K562 (cell line): ENCODE results near the gene SPINK2. TPM values are rescaled to one million over a fixed set of nuclear protein-coding genes. Genes with fewer than 3 reads are reported as not detected.

Experiments
- ATAC-seq: fragments of 200-7000 bp; cut with Tn5 transposase; 3 replicates; pipeline ENCODE4 v1.9.1; 2020; ENCODE audit warnings: moderate library complexity
- BruUV-seq: library from RNA; stranded (reverse); fragments of 400-500 nt; replicated peaks from 2 replicates; lab custom pipeline; 2021; lab: Mats Ljungman, UMichigan
- CTCF ChIA-PET: fragments of 300-600 bp; formaldehyde crosslinking; extraction: SDS; loops from one replicate; lab custom pipeline; 2021; ENCODE audit warnings: low intra/inter-chr PET ratio; lab: Yijun Ruan, JAX
- POLR2A ChIA-PET: fragments of 300-600, 350-650 bp; sonication (Branson Sonifier 250); formaldehyde crosslinking; extraction: SDS; loops from one replicate; lab custom pipeline; 2021; ENCODE audit warnings: antibody characterized with exemption, inconsistent platforms; lab: Yijun Ruan, JAX
- DNase-seq, 4 experiments: peaks; one replicate each; pipeline versions ENCODE4 v3.0.0 to v3.0.0-alpha.2; 2011 to 2018; ENCODE audit warnings: low spot score in 3 of 4, mixed read lengths in 3 of 4; ENCODE audit errors: extremely low read depth in 1 of 4
- FAIRE-seq: peaks from 2 replicates; lab custom pipeline; 2011; peaks lifted over from hg19 to GRCh38; lab: Jason Lieb, UNC
- H2AFZ ChIP-seq: 2 replicates; pipeline ENCODE4 v1.6.0; 2011; ENCODE audit warnings: low read depth, low read length, control low read depth, inconsistent platforms
- H3K27ac ChIP-seq: fragments of 200-600 bp; 3 replicates; pipeline ENCODE4 v1.8.0; 2011; ENCODE audit warnings: low read depth, mild to moderate bottlenecking, control low read depth, inconsistent platforms, low read length, moderate library complexity, mixed read lengths; ENCODE audit errors: extremely low read depth
- H3K27me3 ChIP-seq, 2 experiments: fragments of 300-600 bp in 1 of 2; 2 replicates in 1 of 2; 3 replicates in 1 of 2; pipeline versions ENCODE4 v1.6.0 to v1.8.0; 2011; ENCODE audit warnings: inconsistent platforms in 2 of 2, low read length in 2 of 2, mild to moderate bottlenecking in 1 of 2, mixed read lengths in 1 of 2, moderate library complexity in 1 of 2; ENCODE audit not compliant: control insufficient read depth in 2 of 2, insufficient read depth in 2 of 2
- H3K36me3 ChIP-seq: fragments of 300-600 bp; 3 replicates; pipeline ENCODE4 v1.8.0; 2011; ENCODE audit warnings: mild to moderate bottlenecking, low read length, inconsistent platforms; ENCODE audit not compliant: control insufficient read depth, insufficient read depth
- H3K4me1 ChIP-seq, 2 experiments: fragments of 200-600 bp in 1 of 2; replicated peaks in 1 of 2; 2 replicates in 1 of 2; 3 replicates in 1 of 2; pipeline versions ENCODE4 v1.5.1 to v1.8.0; 2011; ENCODE audit warnings: inconsistent platforms in 2 of 2, low read length in 2 of 2, mild to moderate bottlenecking in 1 of 2, mixed read lengths in 1 of 2, moderate library complexity in 1 of 2; ENCODE audit not compliant: control insufficient read depth in 2 of 2, insufficient read depth in 2 of 2
- H3K4me2 ChIP-seq: 2 replicates; pipeline ENCODE4 v1.6.1; 2011; ENCODE audit warnings: low read length, control low read depth, inconsistent platforms, mixed read lengths; ENCODE audit not compliant: insufficient read depth
- H3K4me3 ChIP-seq: fragments of 200-600 bp; sonication (generic), shearing (Covaris generic); 2 replicates; pipeline ENCODE4 v1.5.1; 2016; ENCODE audit warnings: control low read depth, inconsistent platforms
- H3K79me2 ChIP-seq: fragments of 200-600 bp; 3 replicates; pipeline ENCODE4 v1.8.0; 2011; ENCODE audit warnings: low read length, inconsistent platforms; ENCODE audit not compliant: control insufficient read depth, insufficient read depth
- H3K9ac ChIP-seq, 2 experiments: 2 replicates each; pipeline versions ENCODE4 v1.6.0 to v1.6.1; 2011; ENCODE audit warnings: low read depth in 2 of 2, low read length in 2 of 2, control low read depth in 1 of 2, inconsistent platforms in 1 of 2, mild to moderate bottlenecking in 1 of 2, mixed read lengths in 1 of 2; ENCODE audit not compliant: insufficient read depth in 1 of 2
- H3K9me1 ChIP-seq: one replicate; pipeline ENCODE4 v1.6.0; 2011; ENCODE audit warnings: inconsistent platforms, mild to moderate bottlenecking, low read length, moderate library complexity; ENCODE audit not compliant: control insufficient read depth, insufficient read depth
- H3K9me3 ChIP-seq: replicated peaks from 2 replicates; pipeline ENCODE4 v1.5.1; 2011; ENCODE audit warnings: low read depth, low read length, inconsistent platforms; ENCODE audit not compliant: control insufficient read depth, insufficient read depth
- H4K20me1 ChIP-seq: replicated peaks from 2 replicates; pipeline ENCODE4 v1.6.1; 2011; ENCODE audit warnings: low read length, inconsistent platforms, mixed read lengths; ENCODE audit not compliant: control insufficient read depth, insufficient read depth
- ATF2 ChIP-seq: sonication (generic); formaldehyde crosslinking; IDR thresholded peaks from 2 replicates; pipeline ENCODE4 v1.8.1; 2022; ENCODE audit warnings: missing genetic modification reagents
- COPS2 ChIP-seq: fragments of 450-650 bp; conservative IDR thresholded peaks from 2 replicates; pipeline ENCODE4 v1.6.1; 2016; ENCODE audit warnings: mild to moderate bottlenecking, moderate library complexity
- DMBX1 ChIP-seq: fragments of 250-450 bp; sonication (Bioruptor Pico); IDR thresholded peaks from 2 replicates; pipeline ENCODE4 v1.8.0; 2022; ENCODE audit warnings: inconsistent platforms, mild to moderate bottlenecking, moderate library complexity, borderline replicate concordance
- KLF6 ChIP-seq: fragments of 250-450 bp; sonication (Bioruptor Pico); IDR thresholded peaks from 2 replicates; pipeline ENCODE4 v1.4.0; 2020; ENCODE audit warnings: mild to moderate bottlenecking, moderate library complexity, borderline replicate concordance
- MCM3 ChIP-seq: fragments of 450-650 bp; IDR thresholded peaks from 2 replicates; pipeline ENCODE4 v1.6.1; 2016
- MXD1 ChIP-seq: fragments of 250-450 bp; sonication (Bioruptor Pico); IDR thresholded peaks from 2 replicates; pipeline ENCODE4 v1.8.0; 2021; ENCODE audit warnings: borderline replicate concordance, mild to moderate bottlenecking, moderate library complexity; ENCODE audit not compliant: poor library complexity, severe bottlenecking
- NCOA4 ChIP-seq: fragments of 450-650 bp; IDR thresholded peaks from 2 replicates; pipeline ENCODE4 v1.6.1; 2018; ENCODE audit warnings: mild to moderate bottlenecking; ENCODE audit not compliant: partially characterized antibody
- SMAD2 ChIP-seq: fragments of 150-350 bp; IDR thresholded peaks from 2 replicates; pipeline ENCODE4 v1.6.1; 2014; ENCODE audit warnings: low read depth, mild to moderate bottlenecking, low read length
- XRCC5 ChIP-seq: fragments of 200-400 bp; formaldehyde crosslinking; IDR thresholded peaks from 2 replicates; pipeline ENCODE4 v1.6.1; 2017; ENCODE audit warnings: low read depth, mild to moderate bottlenecking, low read length
- ZNF445 ChIP-seq: fragments of 250-450 bp; sonication (Bioruptor Pico); IDR thresholded peaks from 2 replicates; pipeline ENCODE4 v1.4.0; 2020; ENCODE audit warnings: low read depth, mild to moderate bottlenecking, moderate library complexity
- WGBS: fragments of 100-300 bp; shearing (Covaris generic); methylation state at CpG from one replicate; pipeline ENCODE4 v1.1.6; 2016; ENCODE audit warnings: low coverage, mixed read lengths; ENCODE audit not compliant: insufficient coverage; ENCODE audit errors: missing lambda C conversion rate; 5-methylcytosine and 5-hydroxymethylcytosine counted together
- in situ Hi-C: fragments of 300-500 bp; cut with MboI; formaldehyde crosslinking; loops from 4 replicates; pipeline ENCODE4 v1.15.0; 2018; ENCODE audit warnings: inconsistent platforms, mixed read lengths
- intact Hi-C: fragments of 100-400 bp; cut with micrococcal nuclease; formaldehyde crosslinking; loops from 2 replicates; pipeline ENCODE4 v1.14.2; 2022
- polyA plus RNA-seq, 8 experiments: library from polyadenylated mRNA; depleted of rRNA in 4 of 8; stranded (reverse) in 5 of 8; unstranded in 3 of 8; fragments of >200 nt; fragmentation: Nextera tagmentation in 2 of 8; fragmentation: Illumina TruSeq in 1 of 8; extraction: Ambion mirVana in 2 of 8; extraction: Trizol in 1 of 8; gene quantifications; 2 replicates each; pipeline versions ENCODE4 v1.2.1 to v1.2.3, GENCODE V29; 2011 to 2014; ENCODE audit warnings: inconsistent platforms in 1 of 8, missing spikeins in 1 of 8
- total RNA-seq, 7 experiments: library from RNA; depleted of rRNA in 6 of 7; stranded (reverse); fragments of >200 nt in 6 of 7; fragmentation: Illumina TruSeq in 2 of 7; extraction: Trizol in 2 of 7; gene quantifications; 2 replicates each; pipeline versions ENCODE4 v1.2.1 to v1.2.3, GENCODE V29; 2011 to 2021; ENCODE audit warnings: low replicate concordance in 1 of 7
- TF ChIP-seq, protein P1 (sequence below): fragments of 450-650 bp; formaldehyde crosslinking; IDR thresholded peaks from 2 replicates; pipeline ENCODE4 v1.4.0; 2020; ENCODE audit warnings: mild to moderate bottlenecking, mixed read lengths

Gene SPINK2
- total and polyA plus RNA-seq, 9 of the 15 experiments (the other 6 are each of a cell fraction or from before 2014, with no cell fraction given), result not detected

DNA sequence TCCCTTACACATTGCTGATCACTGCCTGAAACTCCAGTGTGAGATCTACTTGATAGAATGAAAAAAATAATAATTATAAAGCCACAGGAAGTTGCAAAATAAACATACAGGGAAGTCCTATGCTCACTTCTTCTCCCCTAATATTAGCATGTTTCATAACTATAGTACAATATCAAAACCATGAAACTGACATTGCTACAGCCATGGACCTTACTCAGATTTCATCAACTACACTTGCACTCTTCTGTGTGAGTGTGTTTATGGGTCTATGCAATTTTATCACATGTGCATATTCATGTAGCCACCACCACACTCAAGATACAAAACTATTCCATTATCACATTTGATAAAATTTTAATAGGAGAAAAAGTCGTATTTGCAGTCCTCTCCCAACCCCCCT lies 57.3 kb downstream of the SPINK2 start:
- Histone ChIP-seq H3K9me3 (no peaks in the 10 kb centered on the region), H3K36me3 (no peaks in the 10 kb centered on the region), H3K79me2 (no peaks in the 10 kb centered on the region), H3K27me3 (peaks cover 11 to 29% of the 10 kb centered on the region in 2 experiments; a peak in 3 of 5 replicates), H3K27ac (no peak overlapping the region), H3K4me3 (no peak overlapping the region), H3K9me1 (no peaks in the 10 kb centered on the region), H4K20me1 (no peaks in the 10 kb centered on the region), H3K4me1 (no peaks in the 10 kb centered on the region), H3K9ac (no peak overlapping the region), H2AFZ (no peak overlapping the region), H3K4me2 (no peak overlapping the region)
- no peak for DNase-seq
- ChIA-PET POLR2A (no interaction called here), CTCF (no interaction called here)
- no TSS peak for BruUV-seq
- in situ Hi-C loops, result no loop called here
- 0% methylated on average over 1 of the region's 1 CpG for WGBS
- TF ChIP-seq, protein P1, sequence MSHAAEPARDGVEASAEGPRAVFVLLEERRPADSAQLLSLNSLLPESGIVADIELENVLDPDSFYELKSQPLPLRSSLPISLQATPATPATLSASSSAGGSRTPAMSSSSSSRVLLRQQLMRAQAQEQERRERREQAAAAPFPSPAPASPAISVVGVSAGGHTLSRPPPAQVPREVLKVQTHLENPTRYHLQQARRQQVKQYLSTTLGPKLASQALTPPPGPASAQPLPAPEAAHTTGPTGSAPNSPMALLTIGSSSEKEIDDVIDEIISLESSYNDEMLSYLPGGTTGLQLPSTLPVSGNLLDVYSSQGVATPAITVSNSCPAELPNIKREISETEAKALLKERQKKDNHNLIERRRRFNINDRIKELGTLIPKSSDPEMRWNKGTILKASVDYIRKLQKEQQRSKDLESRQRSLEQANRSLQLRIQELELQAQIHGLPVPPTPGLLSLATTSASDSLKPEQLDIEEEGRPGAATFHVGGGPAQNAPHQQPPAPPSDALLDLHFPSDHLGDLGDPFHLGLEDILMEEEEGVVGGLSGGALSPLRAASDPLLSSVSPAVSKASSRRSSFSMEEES (CRISPR knock-in tag), result no peak
- TF ChIP-seq ZNF445 (CRISPR knock-in tag) (no peak), COPS2 (no peak), MCM3 (no peak), XRCC5 (no peak), DMBX1 (no peak), NCOA4 (no peak), SMAD2 (no peak), KLF6 (CRISPR knock-in tag) (no peak), MXD1 (CRISPR knock-in tag) (no peak), ATF2 (CRISPR knock-in tag) (no peak)
- ATAC-seq, result no peak
- FAIRE-seq, result no peak
- intact Hi-C loops, result no loop called here
